Muscle of leg (tissue), 11 donors: ENCODE measurements around the gene PEX5L. TPM values are rescaled to one million over a fixed set of nuclear protein-coding genes. Genes with fewer than 3 reads are reported as not detected.

Experiments used
- DNase-seq: peaks from one replicate; pipeline ENCODE4 v3.0.0; 2013
- H3K27ac ChIP-seq: one replicate; pipeline ENCODE4 v1.5.1; 2013; ENCODE audit warnings: mild to moderate bottlenecking, low read length, control low read depth
- H3K27me3 ChIP-seq: one replicate; pipeline ENCODE4 v1.6.1; 2013; ENCODE audit warnings: low read length; ENCODE audit not compliant: control insufficient read depth, insufficient read depth
- H3K36me3 ChIP-seq: one replicate; pipeline ENCODE4 v1.6.1; 2013; ENCODE audit warnings: low read length; ENCODE audit not compliant: control insufficient read depth, insufficient read depth
- H3K4me1 ChIP-seq: one replicate; pipeline ENCODE4 v1.6.1; 2013; ENCODE audit warnings: low read length; ENCODE audit not compliant: control insufficient read depth, insufficient read depth
- H3K4me3 ChIP-seq: one replicate; pipeline ENCODE4 v1.5.1; 2013; ENCODE audit warnings: low read length, control low read depth
- H3K9me3 ChIP-seq: replicated peaks from 2 replicates; pipeline ENCODE4 v1.6.1; 2013; ENCODE audit warnings: low read depth, low read length; ENCODE audit not compliant: control insufficient read depth
- WGBS: methylation state at CpG from one replicate; pipeline ENCODE4 v1.1.5; 2013; ENCODE audit warnings: missing lambda C conversion rate; ENCODE audit not compliant: insufficient coverage; 5-methylcytosine and 5-hydroxymethylcytosine counted together
- polyA plus RNA-seq, 8 donors: library from polyadenylated mRNA; unstranded; fragments of 120-200 nt; gene quantifications; one replicate each; pipeline versions ENCODE4 v1.2.1 to v1.2.3, GENCODE V29; 2013; ENCODE audit warnings: inconsistent platforms in 1 of 8, low replicate concordance in 1 of 8; ENCODE audit not compliant: insufficient read length in 8 of 8, insufficient read depth in 1 of 8
- total RNA-seq: library from RNA; stranded (reverse); fragments of 120-200 nt; gene quantifications from one replicate; pipeline ENCODE4 v1.2.4, GENCODE V29; 2013

The PEX5L gene
- total and polyA plus RNA-seq, 9 donors, result 0.06 to 0.32 (median 0.18) TPM; not detected in 1

GRCh38 chr3:179961071-179961702, 75.5 kb downstream of the PEX5L start:
- no peaks in the 10 kb centered on the region for H3K4me1 ChIP-seq
- 60% methylated on average over 1 of the region's 6 CpGs for WGBS
- no peak overlapping the region for H3K4me3 ChIP-seq
- no peak overlapping the region for H3K27ac ChIP-seq
- DNase-seq, result no peak
- H3K36me3 ChIP-seq, result no peaks in the 10 kb centered on the region
- H3K9me3 ChIP-seq, result no peaks in the 10 kb centered on the region
- no peaks in the 10 kb centered on the region for H3K27me3 ChIP-seq

GRCh38 chr3:179958759-179959158, 78.0 kb downstream of the PEX5L start:
- Histone ChIP-seq H3K27me3 (no peaks in the 10 kb centered on the region), H3K27ac (no peak overlapping the region), H3K36me3 (no peaks in the 10 kb centered on the region), H3K4me1 (no peaks in the 10 kb centered on the region), H3K4me3 (no peak overlapping the region), H3K9me3 (no peaks in the 10 kb centered on the region)
- no peak for DNase-seq
- 88% methylated on average over 3 of the region's 9 CpGs for WGBS

- H3K9me3 ChIP-seq, result no peaks in the 10 kb centered on the region
- WGBS, result 90% methylated on average over 2 of the region's 2 CpGs
- no peak overlapping the region for H3K27ac ChIP-seq
- DNase-seq, result no peak
- no peaks in the 10 kb centered on the region for H3K4me1 ChIP-seq
- H3K36me3 ChIP-seq, result no peaks in the 10 kb centered on the region
- H3K27me3 ChIP-seq, result no peaks in the 10 kb centered on the region
- no peak overlapping the region for H3K4me3 ChIP-seq
These were observed 78.6 kb downstream of the PEX5L start for GRCh38 chr3:179958143-179958542.

- Histone ChIP-seq H3K27ac (no peak overlapping the region), H3K4me1 (no peaks in the 10 kb centered on the region), H3K4me3 (no peak overlapping the region), H3K9me3 (no peaks in the 10 kb centered on the region), H3K27me3 (no peaks in the 10 kb centered on the region), H3K36me3 (no peaks in the 10 kb centered on the region)
- WGBS, result 78% methylated on average over 1 of the region's 2 CpGs
- DNase-seq, result no peak
These were observed 79.4 kb downstream of the PEX5L start for GRCh38 chr3:179957264-179957845.

- H3K36me3 ChIP-seq, result no peaks in the 10 kb centered on the region
- WGBS, result 72% methylated on average over 4 of the region's 7 CpGs
- H3K4me3 ChIP-seq, result no peak overlapping the region
- H3K27me3 ChIP-seq, result no peaks in the 10 kb centered on the region
- H3K27ac ChIP-seq, result no peak overlapping the region
- H3K4me1 ChIP-seq, result no peaks in the 10 kb centered on the region
- DNase-seq, result no peak
- H3K9me3 ChIP-seq, result no peaks in the 10 kb centered on the region
These were observed 80.3 kb downstream of the PEX5L start for GRCh38 chr3:179956416-179956830.

GRCh38 chr3:179955809-179956208, 80.9 kb downstream of the PEX5L start:
- H3K4me3 ChIP-seq, result no peak overlapping the region
- WGBS, result no CpG with 5 or more reads among the region's 3 CpGs
- H3K4me1 ChIP-seq, result no peaks in the 10 kb centered on the region
- no peaks in the 10 kb centered on the region for H3K36me3 ChIP-seq
- no peaks in the 10 kb centered on the region for H3K9me3 ChIP-seq
- no peak overlapping the region for H3K27ac ChIP-seq
- no peak for DNase-seq
- no peaks in the 10 kb centered on the region for H3K27me3 ChIP-seq

- Histone ChIP-seq H3K4me1 (no peaks in the 10 kb centered on the region), H3K27me3 (no peaks in the 10 kb centered on the region), H3K36me3 (no peaks in the 10 kb centered on the region), H3K27ac (no peak overlapping the region), H3K9me3 (no peaks in the 10 kb centered on the region), H3K4me3 (no peak overlapping the region)
- no CpG with 5 or more reads among the region's 5 CpGs for WGBS
- DNase-seq, result no peak
These were observed 81.5 kb downstream of the PEX5L start for GRCh38 chr3:179955286-179955685.

- H3K36me3 ChIP-seq, result no peaks in the 10 kb centered on the region
- no peaks in the 10 kb centered on the region for H3K9me3 ChIP-seq
- no peaks in the 10 kb centered on the region for H3K4me1 ChIP-seq
- no peak overlapping the region for H3K4me3 ChIP-seq
- no peaks in the 10 kb centered on the region for H3K27me3 ChIP-seq
- DNase-seq, result no peak
- 73% methylated on average over 2 of the region's 8 CpGs for WGBS
- H3K27ac ChIP-seq, result no peak overlapping the region
These were observed 82.5 kb downstream of the PEX5L start for GRCh38 chr3:179953993-179954870.

- Histone ChIP-seq H3K27ac (no peak overlapping the region), H3K9me3 (no peaks in the 10 kb centered on the region), H3K36me3 (no peaks in the 10 kb centered on the region), H3K4me1 (no peaks in the 10 kb centered on the region), H3K27me3 (no peaks in the 10 kb centered on the region), H3K4me3 (no peak overlapping the region)
- WGBS, result 86% methylated on average over 2 of the region's 5 CpGs
- DNase-seq, result no peak
These were observed 85.9 kb downstream of the PEX5L start for GRCh38 chr3:179950840-179951239.

GRCh38 chr3:179949869-179950268, 86.9 kb downstream of the PEX5L start:
- no peak for DNase-seq
- Histone ChIP-seq H3K4me3 (no peak overlapping the region), H3K27me3 (no peaks in the 10 kb centered on the region), H3K4me1 (no peaks in the 10 kb centered on the region), H3K27ac (no peak overlapping the region), H3K36me3 (no peaks in the 10 kb centered on the region), H3K9me3 (no peaks in the 10 kb centered on the region)
- 90% methylated on average over 2 of the region's 2 CpGs for WGBS
